ENCODE data around the gene IQSEC1.

- TF ChIP-seq CTCF (IDR thresholded peaks at IDR 0.05) (no peak), POLR2A (IDR thresholded peaks at IDR 0.05) (no peak)
These were observed 166.3 kb downstream of the IQSEC1 start for GRCh38 chr3:12906916-12907290.

Measured in lower leg skin (tissue), 3 donors.